Measurements from ENCODE around the gene ZNF787.

The ZNF787 gene

GRCh38 chr19:56120371-56121179 lies 520 bp downstream of the ZNF787 start:
- peak; percentile 27 for DNase-seq (ENCODE audit: low read depth)

DNA sequence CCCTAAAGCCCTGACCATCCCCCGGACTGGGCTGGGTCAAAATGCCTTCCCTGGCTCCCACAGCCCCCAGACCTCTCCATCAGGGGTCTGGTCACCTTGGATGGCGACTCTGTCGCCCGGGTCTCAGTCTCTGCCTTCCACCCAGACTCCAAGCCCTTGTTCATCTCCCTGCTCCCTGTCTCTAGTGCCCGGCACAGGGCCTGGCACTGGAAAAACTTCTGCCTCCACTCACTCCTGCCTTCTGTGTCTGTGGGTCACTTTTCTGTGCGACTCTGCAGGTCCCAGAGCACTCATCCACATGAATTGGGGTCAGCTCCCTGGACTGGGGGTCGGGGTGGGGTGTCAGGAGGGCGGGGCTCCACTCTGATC lies 1.1 kb downstream of the ZNF787 start:
- DNase-seq (ENCODE audit: low read depth) = no peak

GRCh38 chr19:56119582-56119978 lies 1.5 kb downstream of the ZNF787 start:
- DNase-seq (ENCODE audit: low read depth) = no peak

GRCh38 chr19:56118666-56119581 lies 2.2 kb downstream of the ZNF787 start:
- no peak for DNase-seq (ENCODE audit: low read depth)

DNA sequence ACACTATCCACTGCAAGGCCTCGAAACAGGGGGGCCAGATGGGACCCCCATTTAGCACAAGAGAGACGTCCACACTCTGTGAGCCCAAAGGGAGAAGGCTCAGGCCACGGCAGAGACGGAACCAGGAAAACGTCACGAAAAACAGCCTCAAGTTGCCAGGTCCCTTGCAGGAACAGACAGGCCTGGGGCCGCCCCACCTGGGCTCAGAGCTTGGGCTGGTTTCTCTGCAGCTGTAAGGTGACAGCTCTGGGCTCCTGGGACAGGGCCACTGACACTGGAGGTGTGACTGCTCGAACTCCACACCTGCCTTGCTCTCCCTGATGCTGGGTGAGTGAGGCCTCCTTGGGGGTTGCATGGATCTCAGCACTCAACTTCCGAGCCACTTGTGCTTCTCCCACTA lies 3.2 kb downstream of the ZNF787 start:
- no peak for DNase-seq (ENCODE audit: low read depth)

DNA sequence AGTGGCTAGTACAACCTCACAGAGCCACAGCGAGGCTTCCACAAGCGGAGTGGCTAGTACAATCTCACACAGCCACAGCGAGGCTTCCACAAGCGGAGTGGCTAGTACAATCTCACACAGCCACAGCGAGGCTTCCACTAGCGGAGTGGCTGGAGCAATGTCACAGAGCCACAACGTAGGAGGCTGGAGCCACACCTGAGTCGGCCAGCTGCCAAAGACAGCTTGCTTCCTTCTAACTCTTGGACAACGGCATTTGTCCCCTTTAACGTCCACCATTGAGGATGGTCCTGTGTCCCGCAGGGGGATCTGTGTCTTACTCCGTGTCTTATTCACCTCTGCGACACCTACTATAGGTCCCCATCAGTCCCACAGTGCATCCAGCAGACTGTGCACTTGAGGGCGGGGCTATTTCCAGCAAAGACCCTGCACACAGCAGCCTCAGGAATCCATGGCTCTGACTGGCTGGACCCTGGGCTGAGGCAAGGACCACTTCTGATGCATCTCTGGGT lies 3.7 kb downstream of the ZNF787 start:
- DNase-seq (ENCODE audit: low read depth) = no peak

- no peak for DNase-seq (ENCODE audit: low read depth)
Observed at GRCh38 chr19:56116606-56117005, 4.5 kb downstream of the ZNF787 start.

DNA sequence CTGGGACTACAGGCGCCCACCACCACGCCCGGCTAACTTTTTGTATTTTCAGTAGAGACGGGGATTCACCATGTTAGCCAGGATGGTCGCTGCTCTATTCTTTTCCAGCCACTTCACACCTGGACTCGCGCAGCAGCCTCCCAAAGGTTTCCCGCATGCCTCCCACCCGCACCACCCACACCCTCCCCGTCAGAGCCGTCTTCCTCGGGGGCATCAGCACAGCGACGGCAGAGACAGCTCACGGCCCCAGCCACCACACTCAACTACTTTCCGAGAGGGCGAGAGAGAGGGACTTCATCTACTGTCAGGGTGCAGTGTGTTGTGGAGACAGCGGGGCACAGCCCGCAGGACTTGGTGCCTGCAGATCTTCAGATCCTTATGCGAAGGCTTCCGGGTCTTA lies 5.6 kb downstream of the ZNF787 start:
- DNase-seq (ENCODE audit: low read depth) = no peak

GRCh38 chr19:56114778-56115110 lies 6.4 kb downstream of the ZNF787 start:
- DNase-seq (ENCODE audit: low read depth) = no peak

DNA sequence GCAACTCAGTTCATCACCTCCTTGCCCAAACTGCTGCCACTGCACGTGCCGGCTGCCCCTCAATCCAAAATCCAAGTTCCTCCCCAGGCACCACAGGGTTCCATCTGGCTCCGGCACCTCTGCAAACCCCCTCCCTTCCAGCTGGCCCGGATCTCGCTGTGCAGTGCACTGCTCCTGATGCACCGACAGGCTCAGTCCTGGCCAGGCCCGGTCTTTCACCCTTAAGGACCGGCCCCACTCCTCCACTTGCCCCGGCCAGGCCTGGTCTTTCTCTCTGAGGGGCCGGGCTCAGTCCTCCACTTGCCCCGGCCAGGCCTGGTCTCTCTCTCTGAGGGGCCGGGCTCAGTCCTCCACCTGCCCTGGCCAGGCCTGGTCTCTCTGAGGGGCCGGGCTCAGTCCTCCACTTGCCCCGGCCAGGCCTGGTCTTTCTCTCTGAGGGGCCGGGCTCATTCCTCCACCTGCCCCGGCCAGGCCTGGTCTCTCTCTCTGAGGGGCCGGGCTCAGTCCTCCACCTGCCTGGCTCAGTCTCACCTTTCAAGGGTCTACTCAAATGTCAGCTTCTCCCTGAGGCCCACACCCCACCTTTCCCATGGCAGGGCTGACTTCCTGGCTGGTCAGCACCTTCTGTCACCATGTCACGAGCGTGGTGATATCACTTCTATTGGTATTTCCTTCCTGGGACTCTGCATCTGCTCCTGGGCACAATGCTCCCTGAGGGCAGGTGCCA lies 6.9 kb downstream of the ZNF787 start:
- DNase-seq (ENCODE audit: low read depth) = no peak

- DNase-seq (ENCODE audit: low read depth) = no peak
Observed at GRCh38 chr19:56113074-56113632, 7.9 kb downstream of the ZNF787 start.

- DNase-seq (ENCODE audit: low read depth) = no peak
Observed at GRCh38 chr19:56112313-56112709, 8.8 kb downstream of the ZNF787 start.

DNA sequence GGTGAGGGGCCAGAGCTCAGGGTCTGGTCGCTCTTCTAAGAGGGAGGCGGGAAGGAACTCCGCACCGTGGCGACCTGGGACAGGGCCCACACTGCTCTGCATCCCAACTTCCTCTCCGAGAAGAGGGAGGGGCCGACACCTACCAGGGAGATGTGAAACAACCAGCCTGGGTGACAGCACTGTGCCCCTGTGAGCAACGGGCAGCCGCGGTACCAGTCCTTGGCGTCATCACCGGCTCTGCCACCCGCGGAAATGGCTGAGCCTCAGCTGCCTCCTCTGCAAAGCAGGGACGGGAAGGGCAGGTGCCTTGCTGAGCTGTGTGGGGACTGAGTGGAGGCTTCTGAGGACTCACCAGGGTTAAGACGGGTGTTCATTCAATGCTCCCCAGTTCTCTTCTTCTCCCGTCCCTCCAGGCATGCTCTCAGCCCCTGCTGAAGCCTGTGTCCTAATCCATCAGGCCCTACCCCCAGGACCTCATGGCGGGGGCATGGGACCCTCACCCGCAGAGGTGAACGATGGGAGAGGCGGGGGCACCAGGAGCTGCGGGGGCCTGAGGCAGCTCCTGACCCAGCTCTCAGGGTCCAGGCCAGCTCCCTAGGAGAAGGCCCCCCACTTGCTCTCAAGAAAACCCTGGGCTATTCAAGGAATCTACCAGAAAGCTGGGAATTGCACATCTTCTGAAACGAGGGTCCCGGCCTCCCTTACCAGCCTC lies 9.3 kb downstream of the ZNF787 start:
- no peak for DNase-seq (ENCODE audit: low read depth)

GRCh38 chr19:56110515-56111448 lies 10.3 kb downstream of the ZNF787 start:
- no peak for DNase-seq (ENCODE audit: low read depth)

- DNase-seq (ENCODE audit: low read depth) = no peak
Observed at GRCh38 chr19:56109226-56109625, 11.9 kb downstream of the ZNF787 start.

GRCh38 chr19:56108447-56109195 lies 12.5 kb downstream of the ZNF787 start:
- no peak for DNase-seq (ENCODE audit: low read depth)

- DNase-seq (ENCODE audit: low read depth) = no peak
Observed at GRCh38 chr19:56107626-56108351, 13.3 kb downstream of the ZNF787 start.

DNA sequence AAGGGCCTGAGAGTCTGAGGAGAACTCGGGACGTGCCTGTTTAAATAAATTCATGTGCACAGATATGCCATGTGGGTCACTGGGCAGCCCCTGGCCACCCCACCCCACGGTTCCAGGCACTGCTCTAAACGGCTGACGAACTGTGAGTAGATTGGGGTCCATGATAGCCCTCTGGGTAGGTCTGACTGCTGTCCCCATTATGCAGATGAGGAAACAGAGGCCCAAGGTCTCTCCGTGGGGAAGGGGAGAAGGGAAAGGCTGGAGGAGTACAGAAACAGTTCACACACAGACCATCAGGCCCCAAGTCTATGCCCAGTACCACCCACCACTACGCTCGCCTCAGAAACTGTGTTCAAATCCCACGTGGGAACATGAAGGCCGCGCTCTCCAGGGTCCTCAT lies 14.1 kb downstream of the ZNF787 start:
- DNase-seq (ENCODE audit: low read depth) = no peak

DNA sequence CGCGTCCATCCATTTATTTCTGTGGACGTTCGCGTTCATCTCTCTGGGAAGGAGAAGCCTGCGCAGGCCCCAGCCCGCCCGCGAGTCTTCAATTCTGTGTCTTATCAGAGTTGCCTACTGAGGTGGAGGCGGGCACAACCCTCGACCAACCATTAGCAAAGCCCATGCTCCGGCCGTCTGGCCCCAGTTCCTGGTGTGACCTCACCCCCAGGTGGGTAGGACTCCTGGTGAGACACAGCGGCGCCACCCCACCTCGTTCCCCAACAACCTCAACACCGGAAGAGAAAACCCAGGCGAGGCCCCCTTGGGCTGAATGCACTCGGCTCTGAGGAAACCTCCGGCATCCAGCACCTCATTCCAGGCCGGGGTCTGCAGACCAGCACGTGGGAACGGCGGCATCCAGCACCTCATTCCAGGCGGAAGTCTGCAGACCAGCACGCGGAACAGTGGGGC lies 14.7 kb downstream of the ZNF787 start:
- DNase-seq (ENCODE audit: low read depth) = no peak
